Ecto neural progenitor cell (in vitro differentiated cells): ENCODE results near the gene CLSTN1.
A peak's percentile ranks its signal among the peaks of the same experiment; 100 is the strongest.

Experiments
- DNase-seq: peaks from one replicate; pipeline ENCODE4 v3.0.0-alpha.2; 2018; ENCODE audit warnings: low spot score

The CLSTN1 gene

GRCh38 chr1:9730096-9730901 lies 93.5 kb downstream of the CLSTN1 start:
- DNase-seq, result no peak

DNA sequence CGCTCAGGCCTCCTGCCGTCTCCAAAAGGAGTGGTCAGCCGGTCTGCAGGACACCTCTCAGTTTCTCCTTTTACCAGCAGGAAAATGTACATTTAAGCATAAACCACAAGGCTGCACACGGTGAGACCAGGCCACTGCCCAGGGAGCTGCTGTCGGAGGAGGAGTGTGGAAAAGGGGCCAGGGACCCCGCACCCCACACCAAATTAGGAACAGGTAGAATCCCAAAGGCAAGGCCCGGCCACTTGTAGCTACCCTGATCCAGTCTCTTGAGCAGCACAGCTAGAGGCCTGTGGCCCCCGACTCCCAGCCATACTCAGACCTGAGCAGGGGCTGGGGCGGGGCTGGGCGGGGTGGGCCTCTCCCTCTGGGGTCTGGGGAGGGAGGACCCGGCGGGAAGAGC lies 94.2 kb downstream of the CLSTN1 start:
- no peak for DNase-seq

GRCh38 chr1:9728451-9729295 lies 95.1 kb downstream of the CLSTN1 start:
- DNase-seq, result no peak

DNA sequence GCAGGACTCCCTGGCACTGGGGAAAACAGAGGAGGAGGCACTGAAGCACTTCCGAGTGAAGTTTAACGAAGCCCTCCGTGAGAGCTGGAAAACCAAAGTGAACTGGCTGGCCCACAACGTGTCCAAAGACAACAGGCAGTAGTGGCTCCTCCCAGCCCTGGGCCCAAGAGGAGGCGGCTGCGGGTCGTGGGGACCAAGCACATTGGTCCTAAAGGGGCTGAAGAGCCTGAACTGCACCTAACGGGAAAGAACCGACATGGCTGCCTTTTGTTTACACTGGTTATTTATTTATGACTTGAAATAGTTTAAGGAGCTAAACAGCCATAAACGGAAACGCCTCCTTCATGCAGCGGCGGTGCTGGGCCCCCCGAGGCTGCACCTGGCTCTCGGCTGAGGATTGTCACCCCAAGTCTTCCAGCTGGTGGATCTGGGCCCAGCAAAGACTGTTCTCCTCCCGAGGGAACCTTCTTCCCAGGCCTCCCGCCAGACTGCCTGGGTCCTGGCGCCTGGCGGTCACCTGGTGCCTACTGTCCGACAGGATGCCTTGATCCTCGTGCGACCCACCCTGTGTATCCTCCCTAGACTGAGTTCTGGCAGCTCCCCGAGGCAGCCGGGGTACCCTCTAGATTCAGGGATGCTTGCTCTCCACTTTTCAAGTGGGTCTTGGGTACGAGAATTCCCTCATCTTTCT lies 96.7 kb downstream of the CLSTN1 start:
- no peak for DNase-seq

- no peak for DNase-seq
These were observed 97.4 kb downstream of the CLSTN1 start for GRCh38 chr1:9726406-9726805.

- DNase-seq, result peak; percentile 78
These were observed 98.9 kb downstream of the CLSTN1 start for GRCh38 chr1:9724706-9725476.

DNA sequence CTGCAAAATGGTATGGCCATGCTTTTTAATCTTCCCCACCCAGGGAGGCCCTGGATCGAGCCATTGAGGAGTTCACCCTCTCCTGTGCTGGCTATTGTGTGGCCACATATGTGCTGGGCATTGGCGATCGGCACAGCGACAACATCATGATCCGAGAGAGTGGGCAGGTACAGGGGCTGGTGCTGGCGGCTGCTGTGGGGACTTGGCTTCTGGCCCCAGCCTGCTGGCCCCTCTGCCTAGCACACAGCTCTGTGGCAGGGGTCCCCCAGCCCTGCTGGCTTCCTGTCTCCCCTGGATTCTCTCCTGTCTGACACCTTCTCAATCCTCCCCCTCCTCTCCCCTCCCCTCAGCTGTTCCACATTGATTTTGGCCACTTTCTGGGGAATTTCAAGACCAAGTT lies 99.8 kb downstream of the CLSTN1 start:
- DNase-seq, result no peak

- DNase-seq, result no peak
These were observed 100.5 kb downstream of the CLSTN1 start for GRCh38 chr1:9723068-9723805.

GRCh38 chr1:9722378-9722749 lies 101.4 kb downstream of the CLSTN1 start:
- no peak for DNase-seq

DNA sequence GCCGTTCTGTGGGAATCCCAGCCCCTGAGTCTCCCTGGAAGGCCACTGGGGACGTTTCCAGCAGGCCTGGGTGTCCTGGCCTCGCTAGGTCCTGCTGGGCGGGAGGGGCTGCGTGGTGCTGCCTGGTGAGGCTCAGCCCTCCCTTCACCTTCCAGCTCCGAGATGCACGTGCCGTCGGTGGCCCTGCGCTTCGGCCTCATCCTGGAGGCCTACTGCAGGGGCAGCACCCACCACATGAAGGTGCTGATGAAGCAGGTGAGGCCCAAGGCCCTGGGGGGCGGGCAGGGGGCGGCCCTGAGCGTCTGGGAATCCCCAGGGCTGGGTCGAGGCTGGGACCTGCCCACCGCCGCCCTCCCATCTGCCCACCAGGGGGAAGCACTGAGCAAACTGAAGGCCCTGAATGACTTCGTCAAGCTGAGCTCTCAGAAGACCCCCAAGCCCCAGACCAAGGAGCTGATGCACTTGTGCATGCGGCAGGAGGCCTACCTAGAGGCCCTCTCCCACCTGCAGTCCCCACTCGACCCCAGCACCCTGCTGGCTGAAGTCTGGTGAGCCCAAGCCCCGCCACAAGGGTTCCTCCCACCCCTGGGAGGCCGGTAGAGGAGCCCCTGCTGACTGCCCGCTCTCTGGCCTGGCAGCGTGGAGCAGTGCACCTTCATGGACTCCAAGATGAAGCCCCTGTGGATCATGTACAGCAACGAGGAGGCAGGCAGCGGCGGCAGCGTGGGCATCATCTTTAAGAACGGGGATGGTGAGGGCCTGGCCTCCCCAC lies 102.0 kb downstream of the CLSTN1 start:
- DNase-seq, result peak; percentile 88

DNA sequence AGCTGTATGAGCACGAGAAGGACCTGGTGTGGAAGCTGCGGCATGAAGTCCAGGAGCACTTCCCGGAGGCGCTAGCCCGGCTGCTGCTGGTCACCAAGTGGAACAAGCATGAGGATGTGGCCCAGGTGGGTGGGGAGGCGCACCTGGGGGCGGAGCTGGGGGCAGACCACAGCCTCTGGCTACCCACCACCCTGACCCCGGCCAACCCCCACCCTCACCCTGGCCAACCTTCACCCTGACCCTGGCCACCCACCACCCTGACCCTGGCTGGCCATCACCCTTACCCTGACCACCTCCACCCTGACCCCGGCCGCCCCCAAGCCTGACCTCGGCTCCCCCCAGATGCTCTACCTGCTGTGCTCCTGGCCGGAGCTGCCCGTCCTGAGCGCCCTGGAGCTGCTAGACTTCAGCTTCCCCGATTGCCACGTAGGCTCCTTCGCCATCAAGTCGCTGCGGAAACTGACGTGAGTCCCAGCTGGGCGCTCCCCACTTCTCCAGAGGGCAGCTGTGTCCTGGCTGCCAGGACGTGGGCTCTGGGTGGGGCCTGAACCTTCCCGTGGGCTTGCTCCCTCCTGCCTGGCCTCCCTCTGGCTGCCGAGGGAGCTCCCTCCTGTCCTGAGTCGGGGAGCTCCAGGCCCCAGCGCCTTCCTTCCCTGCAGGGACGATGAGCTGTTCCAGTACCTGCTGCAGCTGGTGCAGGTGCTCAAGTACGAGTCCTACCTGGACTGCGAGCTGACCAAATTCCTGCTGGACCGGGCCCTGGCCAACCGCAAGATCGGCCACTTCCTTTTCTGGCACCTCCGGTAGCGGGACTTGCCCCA lies 102.8 kb downstream of the CLSTN1 start:
- DNase-seq, result no peak

GRCh38 chr1:9719978-9720722 lies 103.6 kb downstream of the CLSTN1 start:
- DNase-seq, result no peak

DNA sequence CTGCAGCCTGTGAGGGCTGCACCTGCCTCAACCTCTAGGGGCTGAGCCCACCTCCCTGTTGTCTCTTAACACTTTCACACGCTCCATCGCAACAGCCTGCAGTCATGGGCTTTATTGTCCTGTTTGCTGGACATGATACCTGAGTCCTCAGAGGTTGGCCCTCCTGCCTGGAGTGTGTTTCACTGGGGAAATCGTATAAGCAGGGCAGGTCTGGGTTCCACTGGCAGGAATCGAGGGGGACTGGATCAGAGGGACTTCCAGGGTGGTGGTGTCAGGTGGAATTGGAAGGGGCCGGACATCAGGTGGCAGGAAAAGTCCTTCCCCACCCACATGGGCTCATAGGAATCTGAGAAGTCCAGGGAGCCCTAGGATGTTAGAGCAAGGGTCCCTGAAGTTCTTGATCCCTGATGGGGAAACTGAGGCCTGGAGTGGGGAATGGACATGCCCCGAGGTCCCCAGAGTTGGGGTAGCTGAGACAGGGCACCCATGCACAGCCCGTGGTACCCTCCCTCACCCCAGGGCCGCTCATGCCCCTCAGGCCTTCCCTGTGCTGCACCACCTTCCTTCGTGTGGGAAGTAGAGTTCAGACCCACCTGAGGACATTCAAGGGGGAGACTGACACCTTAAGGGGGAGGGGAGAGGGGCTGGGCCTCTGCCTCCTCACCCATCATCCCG lies 105.6 kb downstream of the CLSTN1 start:
- DNase-seq, result no peak

GRCh38 chr1:9717193-9718005 lies 106.4 kb downstream of the CLSTN1 start:
- DNase-seq, result no peak

DNA sequence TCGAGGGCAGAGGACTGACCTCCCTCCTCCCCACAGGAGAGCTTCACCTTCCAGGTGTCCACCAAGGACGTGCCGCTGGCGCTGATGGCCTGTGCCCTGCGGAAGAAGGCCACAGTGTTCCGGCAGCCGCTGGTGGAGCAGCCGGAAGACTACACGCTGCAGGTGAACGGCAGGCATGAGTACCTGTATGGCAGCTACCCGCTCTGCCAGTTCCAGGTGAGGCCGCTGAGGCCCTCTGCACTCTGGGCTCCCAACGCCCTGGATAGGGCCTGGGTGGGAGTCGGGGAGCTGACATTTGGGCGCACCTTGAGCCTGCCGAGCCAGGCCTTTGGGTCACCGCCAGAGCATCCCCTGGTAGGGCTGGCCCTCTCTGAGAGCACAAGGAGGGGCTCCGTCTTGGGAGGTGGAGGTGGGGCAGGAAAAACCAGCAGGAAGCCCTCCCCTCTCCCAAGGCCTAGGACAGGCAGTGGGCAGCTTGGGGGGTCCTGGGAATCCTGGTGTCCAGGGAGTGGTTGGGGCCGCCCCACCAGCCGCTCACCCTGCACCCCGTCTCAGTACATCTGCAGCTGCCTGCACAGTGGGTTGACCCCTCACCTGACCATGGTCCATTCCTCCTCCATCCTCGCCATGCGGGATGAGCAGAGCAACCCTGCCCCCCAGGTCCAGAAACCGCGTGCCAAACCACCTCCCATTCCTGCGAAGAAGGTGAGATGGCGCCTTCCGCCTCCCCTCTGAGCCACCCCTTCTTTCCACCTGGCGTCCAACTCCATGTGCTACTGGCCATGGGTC lies 107.2 kb downstream of the CLSTN1 start:
- no peak for DNase-seq

GRCh38 chr1:9715536-9716226 lies 108.1 kb downstream of the CLSTN1 start:
- no peak for DNase-seq
